Measurements from ENCODE around the gene SIDT2. TPM values are rescaled to one million over a fixed set of nuclear protein-coding genes. Genes with fewer than 3 reads are reported as not detected.

SIDT2 gene
- total and polyA plus RNA-seq, 2 of the 4 experiments (the other 2 are of a cell fraction) = 7.3 to 30.3 TPM

DNA sequence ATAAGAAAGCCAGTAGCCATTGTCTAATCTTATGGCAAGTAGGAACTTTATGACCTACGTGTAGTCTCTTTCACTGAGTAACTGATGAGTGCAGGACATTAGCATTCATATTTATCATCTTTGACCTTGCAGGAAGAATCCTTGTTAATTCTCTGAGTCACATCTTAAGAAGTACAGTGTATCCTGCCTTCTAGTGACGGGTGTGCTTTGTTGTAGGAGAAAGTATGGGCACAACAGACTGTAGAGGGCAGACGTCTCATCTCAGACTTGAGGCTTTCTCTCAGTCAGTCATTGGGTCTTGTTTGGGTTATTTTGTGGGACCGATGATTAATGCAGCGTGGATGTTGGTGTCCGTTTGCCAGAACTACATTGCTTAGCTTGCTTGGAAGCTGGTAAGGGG is 60.8 kb downstream of the SIDT2 start:
- no peak overlapping the region for H3K4ac ChIP-seq (ENCODE audit: low read depth, low read length)
- H3K27me3 ChIP-seq (ENCODE audit: control insufficient read depth, insufficient read depth, low read length) = no peaks in the 10 kb centered on the region
- H3K27ac ChIP-seq (ENCODE audit: insufficient read depth, low read length) = no peak overlapping the region
- peaks cover 8 to 21% of the 10 kb centered on the region in 2 experiments; a peak in 3 of 4 replicates for H3K79me1 ChIP-seq (ENCODE audit: low read depth in 1 of 2, low read length in 2 of 2)
- peaks cover 18% of the 10 kb centered on the region; the same call in 1 of the 2 replicates for H3K36me3 ChIP-seq (ENCODE audit: control insufficient read depth, insufficient read depth, low read length)
- no CpG with 5 or more reads among the region's 6 CpGs for WGBS, 2 experiments (ENCODE audit: extremely low coverage in 2 of 2, insufficient read length in 1 of 2)
- dilution Hi-C loops (cut with HindIII; ENCODE audit: low sequenced_read_pairs, unreplicated experiment) (no loop called here), in situ Hi-C loops (cut with MboI; ENCODE audit: low sequenced_read_pairs) (loop anchor here (5.0 kb wide), 1 partner anchor 78 kb away; the partner anchor contains the start of gene BACE1), intact Hi-C loops (cut with micrococcal nuclease) (loop anchor here (1.0 to 10.0 kb wide), 3 partner anchors 42 to 386 kb away; partner anchors contain the start of gene BACE1)
- H3K56ac ChIP-seq (ENCODE audit: extremely low read depth, insufficient read depth, low read length) = no peak overlapping the region
- no TSS peak for BruUV-seq (replicated peaks)
- no peaks in the 10 kb centered on the region; the same call in 1 of the 2 replicates for H4K20me1 ChIP-seq (ENCODE audit: insufficient read depth, low read length)
- no peak overlapping the region; the same call in 1 of the 2 replicates for H3K4me2 ChIP-seq (ENCODE audit: low read depth, low read length)
- H3K9ac ChIP-seq (ENCODE audit: low read depth, low read length) = no peak overlapping the region
- DNase-seq (peak; percentile 96), ATAC-seq (ENCODE audit: low read depth) (peak; percentile 99)
- H3K23ac ChIP-seq (ENCODE audit: low read depth, low read length) = no peak overlapping the region
- POLR2A ChIA-PET (ENCODE audit: unreplicated experiment) = no interaction called here
- H2AK5ac ChIP-seq (ENCODE audit: low read depth, low read length) = no peak overlapping the region
- H2AK9ac ChIP-seq (replicated peaks; ENCODE audit: low read depth, low read length, poor library complexity) = no peak overlapping the region
- H4K91ac ChIP-seq (ENCODE audit: insufficient read depth, low read depth, low read length) = no peak overlapping the region
- no peak overlapping the region for H3K18ac ChIP-seq (ENCODE audit: low read depth, low read length)
- no peak overlapping the region for H3K4me3 ChIP-seq (ENCODE audit: insufficient read depth, low read depth, low read length)
- no peaks in the 10 kb centered on the region for H3K9me3 ChIP-seq (ENCODE audit: control insufficient read depth, insufficient read depth, low read length)
- CTCF ChIA-PET = interaction anchor here (0.6 to 0.8 kb wide), 3 partner anchors 9 to 150 kb away, joined by 3 to 4 read pairs (median 3); no protein-coding TSS in a partner anchor
- 0 out of 2 replicates have a peak, but pooled peaks cover 4% of the 10 kb centered on the region for H3K9me1 ChIP-seq (ENCODE audit: insufficient read depth, low read length)
- H2BK15ac ChIP-seq (ENCODE audit: low read depth, low read length) = no peak overlapping the region
- H4K5ac ChIP-seq (ENCODE audit: low read depth, low read length) = no peak overlapping the region
- H4K8ac ChIP-seq (ENCODE audit: low read depth in 2 of 2, low read length in 2 of 2) = no peak overlapping the region
- no peak overlapping the region for H3K14ac ChIP-seq (replicated peaks; ENCODE audit: low read depth, low read length)
- H2AFZ ChIP-seq (replicated peaks; ENCODE audit: low read length, poor library complexity) = no peak overlapping the region
- peaks cover 4% of the 10 kb centered on the region; the same call in 1 of the 2 replicates for H3K4me1 ChIP-seq (ENCODE audit: control insufficient read depth, insufficient read depth, low read length)
- TF ChIP-seq FOS (IDR thresholded peaks at IDR 0.05; ENCODE audit: low read depth, low read length) = peak; percentile 69
- peak; percentile 32 for TF ChIP-seq RCOR1 (IDR thresholded peaks at IDR 0.05; ENCODE audit: insufficient replicate concordance, low read length)
- TF ChIP-seq CEBPB (IDR thresholded peaks at IDR 0.05; ENCODE audit: low read depth, low read length) = no peak
- TF ChIP-seq, protein P1, sequence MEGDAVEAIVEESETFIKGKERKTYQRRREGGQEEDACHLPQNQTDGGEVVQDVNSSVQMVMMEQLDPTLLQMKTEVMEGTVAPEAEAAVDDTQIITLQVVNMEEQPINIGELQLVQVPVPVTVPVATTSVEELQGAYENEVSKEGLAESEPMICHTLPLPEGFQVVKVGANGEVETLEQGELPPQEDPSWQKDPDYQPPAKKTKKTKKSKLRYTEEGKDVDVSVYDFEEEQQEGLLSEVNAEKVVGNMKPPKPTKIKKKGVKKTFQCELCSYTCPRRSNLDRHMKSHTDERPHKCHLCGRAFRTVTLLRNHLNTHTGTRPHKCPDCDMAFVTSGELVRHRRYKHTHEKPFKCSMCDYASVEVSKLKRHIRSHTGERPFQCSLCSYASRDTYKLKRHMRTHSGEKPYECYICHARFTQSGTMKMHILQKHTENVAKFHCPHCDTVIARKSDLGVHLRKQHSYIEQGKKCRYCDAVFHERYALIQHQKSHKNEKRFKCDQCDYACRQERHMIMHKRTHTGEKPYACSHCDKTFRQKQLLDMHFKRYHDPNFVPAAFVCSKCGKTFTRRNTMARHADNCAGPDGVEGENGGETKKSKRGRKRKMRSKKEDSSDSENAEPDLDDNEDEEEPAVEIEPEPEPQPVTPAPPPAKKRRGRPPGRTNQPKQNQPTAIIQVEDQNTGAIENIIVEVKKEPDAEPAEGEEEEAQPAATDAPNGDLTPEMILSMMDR (conservative IDR thresholded peaks at IDR 0.05; ENCODE audit: low read depth, low read length) = peak; percentile 69
- peak; percentile 66 for TF ChIP-seq SMC3 (IDR thresholded peaks at IDR 0.05; ENCODE audit: low read depth, low read length)
- TF ChIP-seq NFE2L2 (IDR thresholded peaks at IDR 0.05; ENCODE audit: low read depth, low read length) = no peak
- peak; percentile 72 for TF ChIP-seq RAD21 (IDR thresholded peaks at IDR 0.05; ENCODE audit: low read length)
- peak overlapping the region; percentile 28 for H2BK5ac ChIP-seq (ENCODE audit: low read depth, low read length, poor library complexity, severe bottlenecking)
- H2BK20ac ChIP-seq (ENCODE audit: low read depth, low read length) = no peak overlapping the region
- H2BK120ac ChIP-seq (ENCODE audit: low read depth, low read length) = no peak overlapping the region

Other genes with a start within 250 kb of the SIDT2 start
- 8.2 and 17.2 TPM in 2 replicates for gene SIK3, start 80.3 kb upstream of the SIDT2 start, total RNA-seq (2012; rRNA removed)
- gene SIK3, start 80.3 kb upstream of the SIDT2 start, polyA plus RNA-seq (2012; rRNA removed) = 7.5 and 9.1 TPM in 2 replicates
- gene PAFAH1B2, start 34.5 kb upstream of the SIDT2 start, total RNA-seq (2012; rRNA removed) = 213 and 280 TPM in 2 replicates
- 24.2 and 29.8 TPM in 2 replicates for gene PAFAH1B2, start 34.5 kb upstream of the SIDT2 start, polyA plus RNA-seq (2012; rRNA removed)
- gene TAGLN, start 20.6 kb downstream of the SIDT2 start, total RNA-seq (2012; rRNA removed) = 1,558 and 2,558 TPM in 2 replicates
- 3,760 and 3,780 TPM in 2 replicates for gene TAGLN, start 20.6 kb downstream of the SIDT2 start, polyA plus RNA-seq (2012; rRNA removed)
- gene PCSK7, start 53.3 kb downstream of the SIDT2 start, total RNA-seq (2012; rRNA removed) = 35.8 and 36.7 TPM in 2 replicates
- 48.4 and 54.3 TPM in 2 replicates for gene PCSK7, start 53.3 kb downstream of the SIDT2 start, polyA plus RNA-seq (2012; rRNA removed)
- gene RNF214, start 53.9 kb downstream of the SIDT2 start, total RNA-seq (2012; rRNA removed) = 7.5 and 7.9 TPM in 2 replicates
- 14.8 and 16.1 TPM in 2 replicates for gene RNF214, start 53.9 kb downstream of the SIDT2 start, polyA plus RNA-seq (2012; rRNA removed)
- gene BACE1-AS, start 112.6 kb downstream of the SIDT2 start, total RNA-seq (2012; rRNA removed) = 2.5 and 2.7 TPM in 2 replicates
- gene BACE1-AS, start 112.6 kb downstream of the SIDT2 start, polyA plus RNA-seq (2012; rRNA removed) = 2.4 and 2.9 TPM in 2 replicates
- gene BACE1, start 137.5 kb downstream of the SIDT2 start, total RNA-seq (2012; rRNA removed) = 27.6 and 29.2 TPM in 2 replicates
- gene BACE1, start 137.5 kb downstream of the SIDT2 start, polyA plus RNA-seq (2012; rRNA removed) = 42.4 and 50.6 TPM in 2 replicates
- 23.6 and 26.9 TPM in 2 replicates for gene CEP164, start 149.1 kb downstream of the SIDT2 start, total RNA-seq (2012; rRNA removed)
- 20.0 and 23.3 TPM in 2 replicates for gene CEP164, start 149.1 kb downstream of the SIDT2 start, polyA plus RNA-seq (2012; rRNA removed)